ENCODE measurements around the gene CELA2B. TPM values are rescaled to one million over a fixed set of nuclear protein-coding genes. Genes with fewer than 3 reads are reported as not detected.

CELA2B gene
- total RNA-seq, 3 donors from 2014 or later (not counting 1 experiment from before 2014, with no cell fraction given): not detected

DNA sequence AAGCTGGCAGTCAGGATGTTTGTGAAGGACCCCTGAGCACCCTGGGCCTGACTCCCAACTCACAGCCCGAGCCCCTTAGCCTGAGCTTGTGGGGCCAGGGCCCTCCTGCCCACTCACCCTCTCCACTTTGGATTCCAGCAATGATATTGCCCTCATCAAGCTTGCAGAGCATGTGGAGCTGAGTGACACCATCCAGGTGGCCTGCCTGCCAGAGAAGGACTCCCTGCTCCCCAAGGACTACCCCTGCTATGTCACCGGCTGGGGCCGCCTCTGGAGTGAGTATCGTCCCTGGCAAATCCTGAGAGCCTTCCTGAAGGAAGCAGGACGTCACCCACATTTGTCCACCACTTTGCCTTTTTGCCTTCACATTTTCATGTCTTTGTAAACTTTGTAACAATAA is 32.6 kb upstream of the CELA2B start:
- H3K27ac Mint-ChIP-seq: no peak overlapping the region
- peaks cover 10% of the 10 kb centered on the region for H3K27me3 ChIP-seq (ENCODE audit: control insufficient read depth, insufficient read depth, low read length)
- peaks cover 10 to 29% of the 10 kb centered on the region in 2 donors for H3K27me3 Mint-ChIP-seq (ENCODE audit: low read depth in 2 of 2)
- no peak overlapping the region for H3K27ac ChIP-seq (ENCODE audit: low read length)
- H3K4me3 ChIP-seq (ENCODE audit: low read length): no peak overlapping the region
- H3K4me3 Mint-ChIP-seq: no peak overlapping the region
- no peaks in the 10 kb centered on the region for H3K9me3 ChIP-seq (ENCODE audit: control insufficient read depth, insufficient read depth, low read length)
- ATAC-seq (no peak), DNase-seq (no peak)
- H3K9me3 Mint-ChIP-seq: no peaks in the 10 kb centered on the region
- H3K4me1 Mint-ChIP-seq: peaks cover 13 to 14% of the 10 kb centered on the region in 2 donors
- intact Hi-C loops (cut with micrococcal nuclease): no loop called here
- H3K36me3 ChIP-seq (ENCODE audit: control insufficient read depth, insufficient read depth, low read length): no peaks in the 10 kb centered on the region
- H3K36me3 Mint-ChIP-seq: no peaks in the 10 kb centered on the region
- 88% methylated on average over 5 of the region's 5 CpGs for WGBS (ENCODE audit: insufficient coverage)
- peaks cover 15% of the 10 kb centered on the region for H3K4me1 ChIP-seq (ENCODE audit: control insufficient read depth, insufficient read depth, low read length)
- TF ChIP-seq, protein P1, sequence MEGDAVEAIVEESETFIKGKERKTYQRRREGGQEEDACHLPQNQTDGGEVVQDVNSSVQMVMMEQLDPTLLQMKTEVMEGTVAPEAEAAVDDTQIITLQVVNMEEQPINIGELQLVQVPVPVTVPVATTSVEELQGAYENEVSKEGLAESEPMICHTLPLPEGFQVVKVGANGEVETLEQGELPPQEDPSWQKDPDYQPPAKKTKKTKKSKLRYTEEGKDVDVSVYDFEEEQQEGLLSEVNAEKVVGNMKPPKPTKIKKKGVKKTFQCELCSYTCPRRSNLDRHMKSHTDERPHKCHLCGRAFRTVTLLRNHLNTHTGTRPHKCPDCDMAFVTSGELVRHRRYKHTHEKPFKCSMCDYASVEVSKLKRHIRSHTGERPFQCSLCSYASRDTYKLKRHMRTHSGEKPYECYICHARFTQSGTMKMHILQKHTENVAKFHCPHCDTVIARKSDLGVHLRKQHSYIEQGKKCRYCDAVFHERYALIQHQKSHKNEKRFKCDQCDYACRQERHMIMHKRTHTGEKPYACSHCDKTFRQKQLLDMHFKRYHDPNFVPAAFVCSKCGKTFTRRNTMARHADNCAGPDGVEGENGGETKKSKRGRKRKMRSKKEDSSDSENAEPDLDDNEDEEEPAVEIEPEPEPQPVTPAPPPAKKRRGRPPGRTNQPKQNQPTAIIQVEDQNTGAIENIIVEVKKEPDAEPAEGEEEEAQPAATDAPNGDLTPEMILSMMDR (IDR thresholded peaks at IDR 0.05): no peak

DNA sequence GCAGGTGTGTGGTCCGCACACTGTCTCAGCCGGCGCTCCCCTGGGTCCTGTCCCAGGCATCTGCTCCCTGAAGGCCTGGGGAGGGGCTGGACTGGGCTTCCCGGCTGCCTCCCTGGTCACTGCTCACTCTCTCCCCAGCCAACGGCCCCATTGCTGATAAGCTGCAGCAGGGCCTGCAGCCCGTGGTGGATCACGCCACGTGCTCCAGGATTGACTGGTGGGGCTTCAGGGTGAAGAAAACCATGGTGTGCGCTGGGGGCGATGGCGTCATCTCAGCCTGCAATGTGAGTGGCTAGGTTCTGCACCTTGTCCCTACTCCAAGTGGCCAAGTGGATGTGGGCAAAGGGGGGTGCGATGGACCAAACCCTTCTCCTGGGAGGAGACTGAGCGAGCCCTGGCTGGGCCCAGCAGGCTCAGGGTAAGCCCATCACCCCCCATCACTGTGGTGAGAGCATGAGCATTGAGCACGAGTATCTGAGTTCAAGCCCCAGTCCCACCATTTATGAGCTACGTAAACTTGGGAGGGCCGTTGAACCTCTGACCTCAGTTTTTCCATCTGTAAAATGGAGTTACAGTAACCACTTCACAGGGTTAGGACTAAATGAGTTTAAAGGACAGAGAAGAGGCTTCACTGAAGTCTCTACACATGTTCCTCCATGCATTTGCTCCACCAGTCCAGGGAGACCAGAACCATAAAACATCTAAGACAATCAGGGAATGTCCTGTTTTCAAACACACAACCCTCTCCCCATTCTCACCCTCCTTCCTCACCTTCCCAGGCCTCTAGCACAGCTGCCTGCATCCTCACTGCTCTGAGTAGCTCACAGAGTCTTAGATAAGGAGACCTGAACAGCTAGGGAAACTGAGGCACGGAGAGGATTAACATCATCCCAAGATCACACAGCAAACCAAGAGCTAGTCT is 31.2 kb upstream of the CELA2B start:
- H3K4me3 Mint-ChIP-seq: peak overlapping the region; percentile 21
- Histone ChIP-seq H3K36me3 (ENCODE audit: control insufficient read depth, insufficient read depth, low read length) (no peaks in the 10 kb centered on the region), H3K27ac (ENCODE audit: low read length) (no peak overlapping the region), H3K9me3 (ENCODE audit: control insufficient read depth, insufficient read depth, low read length) (no peaks in the 10 kb centered on the region), H3K27me3 (ENCODE audit: control insufficient read depth, insufficient read depth, low read length) (peaks cover 10% of the 10 kb centered on the region), H3K4me1 (ENCODE audit: control insufficient read depth, insufficient read depth, low read length) (peaks cover 15% of the 10 kb centered on the region), H3K4me3 (ENCODE audit: low read length) (no peak overlapping the region)
- H3K27me3 Mint-ChIP-seq (ENCODE audit: low read depth in 2 of 2): peaks cover 15 to 35% of the 10 kb centered on the region in 2 donors
- ATAC-seq (peak in 1 of 3 donors; percentile 8), DNase-seq (no peak)
- H3K27ac Mint-ChIP-seq: no peak overlapping the region
- 84% methylated on average over 17 of the region's 17 CpGs for WGBS (ENCODE audit: insufficient coverage)
- TF ChIP-seq, protein P1 (IDR thresholded peaks at IDR 0.05): no peak
- no peaks in the 10 kb centered on the region for H3K36me3 Mint-ChIP-seq
- peaks cover 13 to 14% of the 10 kb centered on the region in 2 donors for H3K4me1 Mint-ChIP-seq
- H3K9me3 Mint-ChIP-seq: no peaks in the 10 kb centered on the region
- intact Hi-C loops (cut with micrococcal nuclease): no loop called here

DNA sequence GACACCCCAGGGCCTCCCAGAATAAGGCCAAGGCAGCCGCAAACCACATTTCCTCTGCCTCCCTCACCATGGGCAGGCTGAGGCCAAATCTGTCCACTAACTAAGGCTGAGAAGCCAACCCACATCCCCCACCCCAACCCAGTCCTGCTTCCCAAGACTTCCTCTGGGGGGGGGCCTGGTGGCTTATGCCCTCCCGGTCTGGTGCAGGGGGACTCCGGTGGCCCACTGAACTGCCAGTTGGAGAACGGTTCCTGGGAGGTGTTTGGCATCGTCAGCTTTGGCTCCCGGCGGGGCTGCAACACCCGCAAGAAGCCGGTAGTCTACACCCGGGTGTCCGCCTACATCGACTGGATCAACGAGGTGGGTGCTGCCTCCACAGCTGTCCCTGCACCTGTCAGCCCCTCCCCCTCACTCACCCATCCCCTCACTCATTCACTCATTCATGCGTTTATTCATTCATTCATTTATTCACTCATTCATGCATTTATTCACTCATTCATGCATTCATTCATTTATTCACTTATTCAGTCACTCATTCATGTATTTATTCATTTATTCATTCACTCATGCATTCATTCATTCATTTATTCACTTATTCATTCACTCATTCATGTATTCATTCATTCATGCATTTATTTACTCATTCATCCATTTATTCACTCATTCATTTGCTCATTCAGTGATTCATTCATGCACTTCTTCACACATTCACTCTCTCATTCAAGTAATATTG is 30.3 kb upstream of the CELA2B start:
- Histone ChIP-seq H3K36me3 (ENCODE audit: control insufficient read depth, insufficient read depth, low read length) (no peaks in the 10 kb centered on the region), H3K27me3 (ENCODE audit: control insufficient read depth, insufficient read depth, low read length) (peaks cover 10% of the 10 kb centered on the region), H3K4me1 (ENCODE audit: control insufficient read depth, insufficient read depth, low read length) (peaks cover 15% of the 10 kb centered on the region), H3K4me3 (ENCODE audit: low read length) (no peak overlapping the region), H3K9me3 (ENCODE audit: control insufficient read depth, insufficient read depth, low read length) (no peaks in the 10 kb centered on the region), H3K27ac (ENCODE audit: low read length) (no peak overlapping the region)
- DNase-seq (no peak), ATAC-seq (peak in 2 of 3 donors; percentile 34 to 60)
- Mint-ChIP-seq H3K4me3 (no peak overlapping the region), H3K27ac (no peak overlapping the region), H3K27me3 (ENCODE audit: low read depth in 2 of 2) (peaks cover 16 to 35% of the 10 kb centered on the region in 2 donors), H3K9me3 (no peaks in the 10 kb centered on the region), H3K36me3 (no peaks in the 10 kb centered on the region), H3K4me1 (peaks cover 13 to 14% of the 10 kb centered on the region in 2 donors)
- intact Hi-C loops (cut with micrococcal nuclease): no loop called here
- 41% methylated on average over 14 of the region's 14 CpGs for WGBS (ENCODE audit: insufficient coverage)
- TF ChIP-seq, protein P1 (IDR thresholded peaks at IDR 0.05): no peak

Data from natural killer cell (primary cell).